GM21390 (cell line): Measurements from ENCODE around the gene SUN3.

ENCODE experiments used
- ATAC-seq: cut with Tn5 transposase; IDR thresholded peaks from one replicate; pipeline ENCODE4 v1.9.1; 2021; ENCODE audit not compliant: unreplicated experiment

The SUN3 gene

GRCh38 chr7:48028938-48029337 is at the start of gene SUN3:
SUN3 (minus strand) TSS chr7:48029107; CDS start chr7:48028938, 169 bp downstream.
- ATAC-seq = no peak

GRCh38 chr7:48078470-48078869 is 49.6 kb upstream of the SUN3 start:
- no peak for ATAC-seq

GRCh38 chr7:48077423-48077822 is 48.5 kb upstream of the SUN3 start:
- ATAC-seq = no peak

- no peak for ATAC-seq
Observed at GRCh38 chr7:48074204-48074654, 45.3 kb upstream of the SUN3 start.

- no peak for ATAC-seq
Observed at GRCh38 chr7:48067475-48067874, 38.6 kb upstream of the SUN3 start.

GRCh38 chr7:48063985-48064384 is 35.1 kb upstream of the SUN3 start:
- no peak for ATAC-seq

- ATAC-seq = no peak
Observed at GRCh38 chr7:48059706-48060105, 30.8 kb upstream of the SUN3 start.

GRCh38 chr7:48058990-48059389 is 30.1 kb upstream of the SUN3 start:
- no peak for ATAC-seq

- no peak for ATAC-seq
Observed at GRCh38 chr7:48053736-48054135, 24.8 kb upstream of the SUN3 start.

- no peak for ATAC-seq
Observed at GRCh38 chr7:48052748-48053147, 23.8 kb upstream of the SUN3 start.

- no peak for ATAC-seq
Observed at GRCh38 chr7:48049850-48050249, 20.9 kb upstream of the SUN3 start.

GRCh38 chr7:48048113-48048512 is 19.2 kb upstream of the SUN3 start:
- no peak for ATAC-seq

- ATAC-seq = no peak
Observed at GRCh38 chr7:48046458-48046857, 17.6 kb upstream of the SUN3 start.

- no peak for ATAC-seq
Observed at GRCh38 chr7:48045195-48045765, 16.4 kb upstream of the SUN3 start.

- ATAC-seq = no peak
Observed at GRCh38 chr7:48042636-48043035, 13.7 kb upstream of the SUN3 start.

GRCh38 chr7:48042216-48042615 is 13.3 kb upstream of the SUN3 start:
- ATAC-seq = no peak

GRCh38 chr7:48041653-48041970 is 12.7 kb upstream of the SUN3 start:
- ATAC-seq = no peak

- ATAC-seq = no peak
Observed at GRCh38 chr7:48040944-48041652, 12.2 kb upstream of the SUN3 start.

GRCh38 chr7:48038815-48039506 is 10.1 kb upstream of the SUN3 start:
- ATAC-seq = no peak

GRCh38 chr7:48035967-48036478 is 7.1 kb upstream of the SUN3 start:
- ATAC-seq = peak; percentile 10

- peak; percentile 95 for ATAC-seq
Observed at GRCh38 chr7:48035301-48035966, 6.5 kb upstream of the SUN3 start, which contains the start of gene C7orf57. C7orf57 (plus strand) TSS chr7:48035543; CDS start chr7:48036309, 766 bp downstream.
